ENCODE data around the gene GET4. TPM values are rescaled to one million over a fixed set of nuclear protein-coding genes. Genes with fewer than 3 reads are reported as not detected.

Gene GET4
- total and polyA plus RNA-seq, 12 donors: 38.3 to 190 (median 69.4) TPM

DNA sequence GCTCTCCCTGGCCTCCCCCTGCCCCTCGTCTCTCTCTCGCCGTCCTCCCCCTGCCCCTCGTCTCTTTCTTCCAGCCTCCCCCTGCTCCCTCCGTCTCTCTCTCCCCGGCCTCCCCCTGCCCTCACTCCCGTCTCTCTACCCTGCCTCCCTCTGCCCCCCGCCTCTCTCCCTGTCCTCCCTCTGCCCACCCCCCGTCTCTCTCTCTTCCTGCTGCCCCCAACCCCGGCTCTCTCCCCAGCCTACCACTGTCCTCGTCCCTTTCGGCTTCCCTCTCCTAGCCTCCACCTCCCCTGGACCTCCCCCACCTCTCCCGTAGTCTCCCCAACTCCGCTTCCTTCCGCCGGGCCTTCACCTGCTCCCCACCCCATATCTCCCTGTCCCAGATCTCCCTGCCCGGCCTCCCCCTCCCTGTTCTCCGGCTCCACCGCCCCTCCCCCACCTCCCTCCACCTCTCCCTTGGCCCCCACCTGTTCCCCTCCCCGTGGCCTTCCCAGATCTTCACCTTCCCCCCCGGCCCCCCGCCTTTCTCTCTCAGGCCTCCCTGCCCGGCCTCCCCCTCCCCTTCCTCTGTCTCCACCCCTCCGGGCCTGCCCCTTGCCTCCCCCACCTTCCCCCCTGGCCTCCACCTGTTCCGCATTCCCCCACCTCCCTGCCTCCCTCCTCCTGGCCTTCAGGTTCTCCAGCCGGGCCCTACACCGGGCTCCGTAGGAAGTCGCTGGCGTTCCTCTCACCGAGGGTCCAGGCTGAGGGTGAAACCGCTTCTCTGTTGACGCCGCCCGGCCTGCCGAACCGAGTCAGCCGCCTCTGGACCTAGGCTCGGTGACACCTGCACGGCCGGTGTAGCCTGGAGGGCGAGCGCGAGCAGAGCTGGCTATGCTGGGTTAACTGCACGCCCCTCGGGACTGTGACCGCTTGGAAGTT lies 1.2 kb downstream of the GET4 start:
- Histone ChIP-seq H3K27ac (peak overlapping the region; percentile 44 to 98 (median 87)), H3K4me1 (replicated peaks in 1 of 2) (peaks cover 24 to 58% of the 10 kb centered on the region in 2 donors), H3K9me3 (replicated peaks in 1 of 3) (no peaks in the 10 kb centered on the region), H3K36me3 (replicated peaks in 1 of 2) (peaks cover 0 to 6% of the 10 kb centered on the region in 2 donors), H3K4me3 (peak overlapping the region; percentile 29 to 82 (median 56)), H3K27me3 (no peaks in the 10 kb centered on the region)
- DNase-seq: peak in 6 of 7 donors; percentile 65 to 82 (median 72)
- intact Hi-C loops (cut with DNase I): no loop called here
- 4 to 14% (median 9%) methylated on average over 10 to 47 of the region's 47 CpGs for WGBS, 4 donors
- peak in 1 of 2 donors; percentile 30 for TF ChIP-seq POLR2A (IDR thresholded peaks at IDR 0.05)
- TF ChIP-seq, protein P1, sequence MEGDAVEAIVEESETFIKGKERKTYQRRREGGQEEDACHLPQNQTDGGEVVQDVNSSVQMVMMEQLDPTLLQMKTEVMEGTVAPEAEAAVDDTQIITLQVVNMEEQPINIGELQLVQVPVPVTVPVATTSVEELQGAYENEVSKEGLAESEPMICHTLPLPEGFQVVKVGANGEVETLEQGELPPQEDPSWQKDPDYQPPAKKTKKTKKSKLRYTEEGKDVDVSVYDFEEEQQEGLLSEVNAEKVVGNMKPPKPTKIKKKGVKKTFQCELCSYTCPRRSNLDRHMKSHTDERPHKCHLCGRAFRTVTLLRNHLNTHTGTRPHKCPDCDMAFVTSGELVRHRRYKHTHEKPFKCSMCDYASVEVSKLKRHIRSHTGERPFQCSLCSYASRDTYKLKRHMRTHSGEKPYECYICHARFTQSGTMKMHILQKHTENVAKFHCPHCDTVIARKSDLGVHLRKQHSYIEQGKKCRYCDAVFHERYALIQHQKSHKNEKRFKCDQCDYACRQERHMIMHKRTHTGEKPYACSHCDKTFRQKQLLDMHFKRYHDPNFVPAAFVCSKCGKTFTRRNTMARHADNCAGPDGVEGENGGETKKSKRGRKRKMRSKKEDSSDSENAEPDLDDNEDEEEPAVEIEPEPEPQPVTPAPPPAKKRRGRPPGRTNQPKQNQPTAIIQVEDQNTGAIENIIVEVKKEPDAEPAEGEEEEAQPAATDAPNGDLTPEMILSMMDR (IDR thresholded peaks at IDR 0.05): no peak

DNA sequence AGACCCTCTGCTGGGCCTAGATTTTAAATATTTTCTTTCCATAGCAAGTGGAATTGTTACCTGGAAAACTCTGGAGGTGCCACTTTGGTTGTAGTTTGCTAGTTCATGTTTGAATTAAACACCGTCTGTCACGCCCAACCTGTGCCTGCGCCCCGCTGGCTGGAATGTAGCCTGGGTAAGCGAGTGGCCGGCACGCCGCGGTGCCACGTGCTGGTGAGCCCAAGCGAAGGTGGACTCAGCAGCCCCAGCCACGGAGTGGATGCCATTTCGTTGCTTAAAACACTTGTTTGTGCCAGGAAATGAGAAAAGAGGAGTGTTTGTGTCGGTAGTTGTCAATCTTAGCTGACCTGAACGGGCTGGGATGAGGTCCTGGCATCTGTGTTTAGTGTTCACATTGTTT lies 2.7 kb downstream of the GET4 start:
- no peak for TF ChIP-seq POLR2A (IDR thresholded peaks at IDR 0.05)
- TF ChIP-seq, protein P1 (IDR thresholded peaks at IDR 0.05): no peak
- intact Hi-C loops (cut with DNase I): no loop called here
- Histone ChIP-seq H3K4me1 (replicated peaks in 1 of 2) (peaks cover 35 to 65% of the 10 kb centered on the region in 2 donors), H3K27ac (peak overlapping the region in 3 of 5 donors; percentile 87 to 98 (median 88)), H3K27me3 (no peaks in the 10 kb centered on the region), H3K36me3 (replicated peaks in 1 of 2) (no peaks in the 10 kb centered on the region), H3K9me3 (replicated peaks in 1 of 3) (no peaks in the 10 kb centered on the region), H3K4me3 (peak overlapping the region in 1 of 4 donors; percentile 8)
- WGBS, 4 donors: 56 to 83% (median 73%) methylated on average over 15 of the region's 15 CpGs
- DNase-seq: peak in 6 of 7 donors; percentile 52 to 78 (median 70)

DNA sequence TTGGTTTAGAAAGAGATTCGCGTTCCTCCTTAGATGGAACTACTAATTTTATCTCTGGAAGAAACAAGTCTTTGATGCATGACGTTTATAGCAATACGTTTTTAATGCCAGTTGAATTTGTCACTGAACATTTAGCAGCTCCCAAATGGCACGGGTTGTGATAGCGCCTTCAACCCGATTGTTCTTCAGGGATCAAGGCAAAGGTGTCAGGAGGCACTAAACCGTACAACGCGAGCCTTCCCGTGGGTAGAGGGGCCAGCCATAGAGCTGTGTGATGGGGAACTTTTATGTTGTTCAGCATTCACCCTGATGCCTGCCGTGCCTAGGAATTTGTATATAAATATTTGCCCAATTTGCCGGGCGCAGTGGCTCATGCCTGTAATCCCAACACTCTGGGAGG lies 3.4 kb downstream of the GET4 start:
- H3K9me3 ChIP-seq (replicated peaks in 1 of 3): no peaks in the 10 kb centered on the region
- peak in 2 of 7 donors; percentile 22 to 37 for DNase-seq
- TF ChIP-seq, protein P1 (IDR thresholded peaks at IDR 0.05): no peak
- TF ChIP-seq POLR2A (IDR thresholded peaks at IDR 0.05): no peak
- no peaks in the 10 kb centered on the region for H3K27me3 ChIP-seq
- H3K4me1 ChIP-seq (replicated peaks in 1 of 2): peaks cover 41 to 66% of the 10 kb centered on the region in 2 donors
- H3K27ac ChIP-seq: peak overlapping the region in 3 of 5 donors; percentile 14 to 98 (median 87)
- intact Hi-C loops (cut with DNase I): loop anchor here in 1 of 2 donors (10.0 kb wide), 1 partner anchor 85 kb away; no protein-coding TSS in a partner anchor
- 64 to 78% (median 66%) methylated on average over 14 of the region's 14 CpGs for WGBS, 4 donors
- peak overlapping the region in 1 of 4 donors; percentile 8 for H3K4me3 ChIP-seq
- H3K36me3 ChIP-seq (replicated peaks in 1 of 2): no peaks in the 10 kb centered on the region

DNA sequence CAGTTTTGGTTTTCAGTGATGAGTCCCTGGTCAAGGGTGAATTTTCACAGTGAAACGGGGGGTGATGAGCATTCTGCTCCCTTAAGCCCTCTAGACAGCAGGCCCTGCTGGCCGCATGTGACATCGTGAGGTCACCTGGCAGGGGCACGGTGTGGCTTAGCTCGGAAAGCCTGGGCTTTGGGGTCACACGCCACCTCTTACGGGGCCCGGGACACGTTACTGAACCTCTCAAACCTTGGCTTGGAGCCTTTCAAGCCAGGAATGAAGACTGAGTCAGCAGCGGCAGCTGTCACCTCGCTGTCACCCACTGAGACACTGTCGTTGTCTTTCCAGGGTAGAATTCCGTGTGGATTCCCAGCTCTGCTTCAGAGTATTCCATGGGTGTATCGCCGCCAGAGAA lies 4.1 kb downstream of the GET4 start:
- no peaks in the 10 kb centered on the region for H3K36me3 ChIP-seq (replicated peaks in 1 of 2)
- 43 to 59% (median 52%) methylated on average over 5 to 15 of the region's 15 CpGs for WGBS, 4 donors
- H3K27me3 ChIP-seq: no peaks in the 10 kb centered on the region
- peak in 6 of 7 donors; percentile 50 to 69 (median 62) for DNase-seq
- intact Hi-C loops (cut with DNase I): loop anchor here in 1 of 2 donors (10.0 kb wide), 1 partner anchor 84 kb away; no protein-coding TSS in a partner anchor
- TF ChIP-seq POLR2A (IDR thresholded peaks at IDR 0.05): no peak
- TF ChIP-seq, protein P1 (IDR thresholded peaks at IDR 0.05): no peak
- no peak overlapping the region for H3K4me3 ChIP-seq
- peaks cover 44 to 74% of the 10 kb centered on the region in 2 donors for H3K4me1 ChIP-seq (replicated peaks in 1 of 2)
- H3K27ac ChIP-seq: peak overlapping the region in 4 of 5 donors; percentile 14 to 98 (median 58)
- H3K9me3 ChIP-seq (replicated peaks in 1 of 3): no peaks in the 10 kb centered on the region

Data from adrenal gland (tissue), 12 donors.